Measurements from ENCODE around the gene CYTL1. TPM values are rescaled to one million over a fixed set of nuclear protein-coding genes. Genes with fewer than 3 reads are reported as not detected.
"Not testable (repeated sequence)": the region's sequence is repeated elsewhere in the genome, so short reads cannot be mapped to it uniquely, and the experiment has no call there.

CYTL1 gene, protein sequence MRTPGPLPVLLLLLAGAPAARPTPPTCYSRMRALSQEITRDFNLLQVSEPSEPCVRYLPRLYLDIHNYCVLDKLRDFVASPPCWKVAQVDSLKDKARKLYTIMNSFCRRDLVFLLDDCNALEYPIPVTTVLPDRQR
- 4.0 TPM for polyA plus RNA-seq (2013, experiment 1 of 2; ENCODE audit: insufficient read length)
- polyA plus RNA-seq (2013, experiment 2 of 2; ENCODE audit: insufficient read length): 2.8 TPM

- DNase-seq: peak; percentile 30
Observed at GRCh38 chr4:5019274-5019673, at the start of gene CYTL1. TSS of gene CYTL1 (minus strand) at chr4:5019458. CDS start at chr4:5019445, 13 bp downstream.

DNA sequence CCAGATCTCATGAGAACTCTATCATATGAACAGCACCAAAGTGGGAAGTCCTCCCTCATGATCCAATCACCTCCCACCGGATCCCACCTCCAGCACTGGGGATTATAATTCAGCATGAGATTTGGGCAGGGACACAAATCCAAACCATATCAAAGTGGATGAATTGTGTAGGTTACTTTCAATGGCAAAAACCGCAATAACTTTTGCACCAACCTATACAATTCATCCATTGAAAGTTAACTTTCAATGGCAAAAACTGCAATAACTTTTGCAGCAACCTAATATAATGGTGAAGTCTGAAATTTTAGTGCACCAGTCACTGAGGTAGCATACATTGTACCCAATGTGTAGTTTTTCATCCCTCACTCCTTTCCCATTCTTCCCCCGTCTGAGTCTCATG, 48.6 kb upstream of the CYTL1 start:
- no peak for DNase-seq

DNA sequence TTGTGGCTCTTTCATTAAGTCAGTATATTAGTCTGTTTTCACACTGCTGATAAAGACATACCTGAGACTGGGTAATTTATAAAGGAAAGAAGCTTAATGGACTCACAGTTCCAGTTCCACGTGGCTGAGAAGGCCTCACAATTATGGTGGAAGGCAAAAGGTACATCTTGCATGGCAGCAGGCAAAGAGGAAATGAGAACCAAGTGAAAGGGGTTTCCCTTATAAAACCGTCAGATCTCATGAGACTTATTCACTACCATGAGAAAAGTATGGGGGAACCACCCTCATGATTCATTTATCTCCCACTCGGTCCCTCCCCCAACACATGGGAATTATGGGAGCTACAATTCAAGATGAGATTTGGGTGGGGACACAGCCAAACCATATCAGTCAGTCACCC, 47.7 kb upstream of the CYTL1 start:
- not testable (repeated sequence) for DNase-seq

DNA sequence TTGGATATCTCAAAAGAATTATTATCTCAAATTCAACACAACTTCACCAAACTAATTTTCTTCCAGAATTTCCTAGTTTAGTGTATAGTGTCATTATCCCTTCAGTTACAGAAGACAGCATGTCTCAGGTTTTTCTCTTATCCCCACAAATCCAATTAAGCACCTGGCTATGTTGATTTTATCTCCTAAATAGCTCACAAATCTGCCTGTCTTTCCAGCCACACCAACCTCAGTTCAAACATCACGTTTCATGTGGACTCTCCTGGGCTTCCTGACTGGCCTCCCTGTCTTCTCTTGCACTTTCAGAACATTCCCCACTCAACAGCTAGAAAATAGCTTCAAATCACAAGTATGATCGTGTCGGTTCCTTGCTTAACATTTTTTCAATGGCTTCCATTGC, 46.8 kb upstream of the CYTL1 start:
- no peak for DNase-seq

- DNase-seq: no peak
Observed at GRCh38 chr4:5055411-5055810, 36.2 kb upstream of the CYTL1 start.

GRCh38 chr4:5054532-5054931, 35.3 kb upstream of the CYTL1 start:
- peak; percentile 19 for DNase-seq

DNA sequence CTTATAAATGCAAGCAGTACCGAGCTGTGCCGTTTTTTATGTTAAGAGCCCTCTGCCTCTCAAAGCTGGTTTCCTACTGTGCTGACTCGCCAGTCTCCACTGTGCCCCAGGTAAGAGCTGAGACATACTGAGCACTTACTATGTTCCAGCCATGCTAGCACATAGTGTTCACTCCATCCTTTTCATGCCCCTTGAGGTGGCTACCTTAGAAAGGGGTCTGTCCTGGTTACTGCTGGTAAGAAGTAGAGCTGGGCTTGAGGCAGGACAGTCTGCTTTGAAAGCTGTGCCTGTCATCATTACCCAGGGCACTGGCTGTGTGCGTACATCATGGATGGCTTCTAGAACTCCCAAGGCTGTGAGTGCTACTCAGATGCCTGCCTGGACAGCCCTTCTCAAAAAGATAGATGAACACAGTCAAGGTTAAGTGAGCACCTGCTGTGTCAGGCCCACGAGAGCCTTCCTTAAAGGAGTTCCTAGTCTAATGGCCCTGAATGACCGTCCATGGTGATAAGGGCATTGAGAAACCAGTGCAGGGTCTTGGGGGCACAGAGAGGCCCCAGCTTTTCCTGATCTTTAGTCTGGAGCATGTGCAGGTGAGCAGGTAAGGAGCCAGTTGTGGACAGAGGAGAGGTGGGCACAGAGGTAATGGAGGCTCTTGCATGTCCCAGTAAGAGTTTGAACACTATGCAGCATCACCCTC, 33.6 kb upstream of the CYTL1 start:
- DNase-seq: peak; percentile 11

- DNase-seq: peak; percentile 59
Observed at GRCh38 chr4:5052204-5052702, 33.0 kb upstream of the CYTL1 start.

DNA sequence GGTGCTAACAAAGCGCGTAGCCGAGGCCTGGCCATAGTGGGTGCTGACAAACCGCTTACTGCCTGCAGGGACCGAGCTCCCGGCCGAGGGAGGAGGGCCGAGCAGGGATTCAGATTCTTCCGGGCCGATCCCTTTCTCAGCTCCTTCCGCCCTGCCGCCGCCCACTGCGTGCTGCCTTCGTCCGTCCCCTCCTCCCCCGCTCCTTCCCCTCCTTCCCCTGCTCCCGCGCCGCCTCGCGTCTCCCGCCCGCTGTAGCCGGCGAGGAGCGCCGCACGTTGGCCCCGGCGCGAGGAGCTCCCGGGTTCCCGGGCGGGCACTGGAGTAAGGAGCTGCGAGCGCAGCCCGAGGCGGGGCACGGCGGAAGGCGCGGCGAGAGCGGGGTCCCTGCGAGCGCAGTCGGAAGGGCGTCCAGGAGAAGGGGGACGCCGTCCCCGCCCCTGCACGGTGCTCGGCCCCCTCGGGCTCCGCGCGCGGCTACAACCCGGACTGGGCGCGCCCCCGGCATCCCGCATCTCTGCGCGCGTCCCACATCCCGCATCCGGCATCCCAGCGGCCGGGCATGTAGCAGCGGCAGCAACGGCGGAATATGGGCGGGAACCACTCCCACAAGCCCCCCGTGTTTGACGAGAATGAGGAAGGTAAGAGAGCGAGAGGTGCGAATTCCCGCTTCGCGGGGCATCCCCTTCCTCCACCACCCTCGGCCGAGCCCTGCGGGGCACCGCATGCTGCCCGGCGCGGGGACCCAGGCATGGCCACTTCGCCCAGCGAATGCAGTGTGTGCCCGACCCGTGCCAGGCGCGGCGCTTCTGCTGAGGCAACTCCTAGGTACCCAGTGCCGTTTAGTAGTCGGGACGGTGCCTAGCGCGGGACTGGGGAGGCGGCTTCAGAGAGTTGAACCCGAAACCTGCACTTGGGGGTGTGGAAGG, 32.3 kb upstream of the CYTL1 start, which contains the start of gene STK32B:
Gene STK32B (plus strand): TSS at position 203 of the 926 bp plus-strand sequence.
- peak; percentile 93 for DNase-seq

DNA sequence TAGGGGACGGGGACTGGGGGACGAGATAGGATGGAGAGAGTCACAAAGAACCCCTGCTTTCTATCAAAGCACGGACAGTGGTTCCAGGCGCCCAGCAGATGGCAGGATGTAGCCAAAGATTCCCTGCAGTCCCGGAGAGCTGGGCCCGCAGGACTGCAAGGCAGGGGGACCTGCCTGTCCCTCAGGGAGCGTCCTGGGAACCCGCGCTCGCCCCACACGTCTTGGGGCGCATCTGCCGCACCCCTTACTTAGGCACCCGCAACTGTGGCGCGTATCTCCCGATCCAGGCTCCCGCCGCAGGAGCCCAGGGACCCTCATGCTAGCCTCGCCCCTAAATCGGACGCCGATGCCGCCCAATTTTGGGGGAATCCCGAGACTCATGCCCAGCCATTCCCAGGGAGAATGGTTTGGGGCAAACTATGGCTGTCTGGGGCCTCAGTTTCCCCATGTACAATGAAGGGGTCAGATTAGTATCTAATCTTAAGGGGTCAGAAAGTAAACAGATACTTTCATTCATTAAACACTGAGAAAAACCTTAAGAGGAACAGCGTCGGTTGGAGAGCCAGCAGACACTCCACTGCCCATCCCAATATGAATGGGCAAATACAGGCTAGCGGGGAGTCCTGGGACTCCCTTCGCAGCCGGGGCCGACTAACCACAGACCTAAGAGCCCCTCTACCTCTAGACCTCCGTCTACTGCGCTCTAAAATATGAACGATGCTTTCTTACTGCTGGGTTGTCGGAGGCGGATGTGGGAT, 31.4 kb upstream of the CYTL1 start:
- DNase-seq: peak; percentile 86

DNA sequence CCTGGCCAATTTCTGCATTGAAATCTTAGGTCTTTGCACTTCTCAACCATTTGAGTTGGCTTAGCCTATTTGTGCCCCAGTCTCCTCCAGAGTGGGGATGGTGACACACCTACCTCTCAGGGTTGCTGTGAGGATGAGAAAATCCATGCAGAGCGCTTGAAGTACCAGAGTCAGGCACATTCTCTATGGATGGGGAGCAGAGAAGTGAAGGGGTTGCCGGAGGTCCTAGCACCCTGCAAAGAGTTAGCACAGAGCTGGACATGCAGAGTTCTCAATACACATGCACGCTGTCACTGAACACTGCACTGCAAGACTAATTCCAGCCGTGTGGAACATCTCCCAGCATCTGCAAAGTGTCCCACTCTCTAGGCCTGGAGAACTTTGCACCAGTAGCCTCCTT, 29.5 kb upstream of the CYTL1 start:
- DNase-seq: no peak

DNA sequence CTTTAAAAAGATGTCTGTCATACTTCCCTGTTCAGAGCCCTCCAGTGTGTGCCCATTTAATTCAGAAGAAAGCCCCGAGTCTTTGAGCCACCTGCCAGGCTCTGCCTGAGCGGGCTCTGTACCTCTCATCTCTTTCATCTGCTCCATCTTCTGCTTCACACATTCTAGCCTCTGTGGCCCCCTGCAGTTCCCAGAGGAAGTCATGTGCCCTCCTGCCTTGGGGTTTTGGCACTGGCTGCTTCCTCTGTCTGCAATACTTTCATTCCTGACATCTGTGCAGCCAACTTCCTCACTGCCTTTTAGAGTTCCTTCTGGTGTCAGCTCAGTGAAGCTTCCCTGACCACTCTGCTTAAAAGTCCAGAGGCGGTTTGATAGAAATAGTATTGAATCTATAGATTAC, 25.8 kb upstream of the CYTL1 start:
- DNase-seq: peak; percentile 44

DNA sequence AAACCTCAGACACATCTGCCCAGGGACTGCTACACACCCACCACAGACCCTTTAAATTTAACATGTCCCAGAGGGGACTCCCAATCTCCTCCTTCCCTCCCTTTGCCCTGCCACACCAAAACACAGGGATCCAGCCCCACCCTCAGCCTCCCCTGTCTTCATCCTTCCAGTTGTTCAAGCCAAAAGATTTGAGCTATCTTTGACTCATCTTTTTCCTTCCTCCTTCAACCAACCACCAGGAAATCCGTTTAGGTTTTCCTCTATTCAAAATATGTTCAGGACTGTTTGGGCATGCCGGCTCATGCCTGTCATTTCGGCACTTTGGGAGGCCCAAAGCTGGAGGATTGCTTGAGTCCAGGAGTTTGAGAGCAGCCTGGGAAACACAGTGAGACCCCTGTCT, 25.1 kb upstream of the CYTL1 start:
- DNase-seq: no peak

DNA sequence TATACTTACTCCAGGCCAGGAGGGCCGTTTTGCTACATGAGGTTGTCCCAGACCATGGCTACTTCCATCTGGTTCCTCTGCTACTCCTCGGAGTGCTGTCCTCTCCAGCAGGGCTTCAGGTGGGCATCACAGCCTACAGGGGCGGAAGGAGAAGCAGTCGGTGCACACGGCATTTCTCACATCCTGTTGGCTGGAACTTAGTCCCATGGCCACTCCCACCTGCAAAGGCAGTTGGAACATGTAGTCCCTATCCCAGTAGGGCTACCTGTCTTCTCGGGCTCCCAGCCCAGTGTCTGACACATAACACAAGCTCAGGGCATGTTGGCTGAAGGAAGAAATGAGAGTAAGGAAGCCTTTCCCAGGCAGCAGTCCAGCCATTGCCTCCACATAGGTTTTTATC, 24.3 kb upstream of the CYTL1 start:
- DNase-seq: no peak

- DNase-seq: no peak
Observed at GRCh38 chr4:5041699-5042098, 22.4 kb upstream of the CYTL1 start.

DNA sequence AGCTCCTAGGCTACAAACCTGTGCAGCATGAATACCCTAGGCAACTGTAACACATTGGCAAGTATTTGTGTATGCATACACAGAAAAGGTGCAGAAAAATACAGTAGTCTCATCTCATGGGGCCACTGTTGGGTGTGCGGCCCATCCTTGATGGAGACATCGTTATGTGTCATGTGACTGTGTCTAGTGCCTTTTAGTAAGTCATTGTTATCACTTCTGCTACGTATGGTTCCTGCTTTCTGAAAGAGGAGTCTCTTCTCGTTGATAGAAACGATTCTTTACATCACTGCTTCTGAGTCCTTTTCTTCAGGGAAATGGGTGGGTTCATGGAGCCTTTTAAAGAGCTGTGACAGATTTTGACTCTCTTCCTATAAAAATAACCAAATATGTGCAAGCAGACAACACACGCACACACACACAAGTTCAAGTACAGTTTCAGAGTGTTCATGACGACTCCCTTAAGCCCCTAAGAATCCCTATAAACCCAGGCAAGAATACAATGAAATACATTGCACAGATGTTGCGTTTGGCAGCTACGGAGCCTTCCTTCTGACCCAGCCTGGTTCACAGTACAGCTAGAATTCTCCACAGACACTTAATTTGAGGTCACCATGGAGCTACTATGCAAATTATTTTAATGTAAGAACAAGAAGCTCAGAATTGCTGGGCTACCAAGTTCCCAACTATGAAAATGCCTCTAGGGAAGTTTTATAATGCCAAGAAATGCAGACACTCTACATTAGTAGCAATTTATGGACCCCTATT, 21.8 kb upstream of the CYTL1 start:
- no peak for DNase-seq

DNA sequence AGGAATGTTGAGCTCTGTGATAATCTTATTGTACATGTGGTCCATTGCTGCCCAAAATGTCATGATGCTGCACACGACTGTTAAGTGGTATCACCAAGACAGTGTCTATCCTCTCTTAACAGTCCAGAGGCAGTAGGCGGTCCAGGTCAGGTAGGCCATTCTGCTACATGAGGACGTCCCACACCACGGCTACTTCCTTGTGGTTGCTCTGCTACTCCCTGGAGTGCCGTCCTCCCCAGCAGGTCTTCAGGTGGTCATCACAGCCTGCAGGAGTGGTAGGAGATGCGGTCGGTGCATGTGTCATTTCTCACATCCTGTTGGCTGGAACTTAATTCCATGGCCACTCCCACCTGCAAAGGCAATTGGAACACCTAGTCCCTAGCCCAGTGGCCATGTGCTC, 20.5 kb upstream of the CYTL1 start:
- no peak for DNase-seq

- DNase-seq: peak; percentile 94
Observed at GRCh38 chr4:5037553-5038551, 18.6 kb upstream of the CYTL1 start.

GRCh38 chr4:5036239-5036638, 17.0 kb upstream of the CYTL1 start:
- peak; percentile 54 for DNase-seq

DNA sequence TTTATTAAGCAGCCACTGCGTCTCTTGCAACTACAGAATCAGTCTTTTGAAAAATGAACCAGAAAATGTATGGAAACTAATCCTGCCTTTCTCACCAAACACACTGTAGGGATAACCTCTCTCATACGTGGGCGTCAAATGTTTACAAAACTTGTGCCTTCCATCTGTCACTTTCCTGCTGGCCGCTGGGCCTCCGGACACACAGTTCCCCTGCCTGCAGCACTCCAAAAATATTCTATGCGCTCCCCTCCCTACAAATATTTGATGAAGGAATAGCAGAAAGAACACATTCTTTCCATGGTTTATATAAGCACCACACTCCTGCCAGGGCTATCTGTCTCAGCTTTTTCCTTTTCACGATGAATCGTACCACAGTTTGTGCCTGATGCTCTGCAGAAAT, 14.9 kb upstream of the CYTL1 start:
- DNase-seq: peak; percentile 30

Data from fibroblast of skin of back (primary cell).